Activated naive CD4-positive, alpha-beta T cell treated with anti-CD3 and anti-CD28 coated beads for 36 hours (primary cell): Measurements from ENCODE around the gene CDHR5. TPM values are rescaled to one million over a fixed set of nuclear protein-coding genes. Genes with fewer than 3 reads are reported as not detected.

Experiments
- CTCF ChIA-PET: fragments of 350-600 bp; sonication (Branson Sonifier 250); formaldehyde crosslinking; loops from one replicate; lab custom pipeline; 2021; ENCODE audit warnings: antibody characterized with exemption; lab: Charles Lee
- DNase-seq: peaks from one replicate; pipeline ENCODE4 v3.0.0-alpha.2; 2020
- H3K27ac Mint-ChIP-seq: one replicate; pipeline ENCODE4 v1.8.0; 2021; ENCODE audit warnings: mild to moderate bottlenecking, mixed read lengths
- H3K27me3 Mint-ChIP-seq: one replicate; pipeline ENCODE4 v1.8.0; 2021; ENCODE audit warnings: low read depth, mixed read lengths
- H3K36me3 Mint-ChIP-seq: one replicate; pipeline ENCODE4 v1.8.0; 2021; ENCODE audit warnings: low read depth, mixed read lengths
- H3K4me1 Mint-ChIP-seq: one replicate; pipeline ENCODE4 v1.8.0; 2021; ENCODE audit warnings: low read depth, mixed read lengths
- H3K4me3 Mint-ChIP-seq: one replicate; pipeline ENCODE4 v1.8.0; 2021; ENCODE audit warnings: mild to moderate bottlenecking, moderate library complexity, mixed read lengths
- H3K9me3 Mint-ChIP-seq: one replicate; pipeline ENCODE4 v1.8.0; 2021; ENCODE audit warnings: mixed read lengths
- intact Hi-C: fragments of 100-400 bp; cut with micrococcal nuclease; formaldehyde crosslinking; loops from one replicate; pipeline ENCODE4 v1.15.1; 2023
- total RNA-seq, 2 experiments: library from RNA; stranded (reverse); gene quantifications; one replicate each; pipeline ENCODE4 v1.2.3, GENCODE V29; 2021

CDHR5 gene
- total RNA-seq, 2 experiments from 2014 or later = not detected

- Mint-ChIP-seq H3K9me3 (no peaks in the 10 kb centered on the region), H3K4me3 (no peak within 1 kb of the TSS), H3K36me3 (peaks cover 3% of the 10 kb centered on the region), H3K27me3 (peaks cover 30% of the 10 kb centered on the region), H3K27ac (no peak within 1 kb of the TSS), H3K4me1 (peaks cover 21% of the 10 kb centered on the region)
- no peak for DNase-seq
- intact Hi-C loops = no loop called here
- CTCF ChIA-PET = no interaction called here
Observed at GRCh38 chr11:626475-627307, 1.9 kb upstream of the CDHR5 start, which contains the start of gene SCT. Gene SCT (minus strand): TSS chr11:627181. CDS start chr11:627143, 38 bp downstream.

GRCh38 chr11:625636-626268 lies 997 bp upstream of the CDHR5 start:
- Mint-ChIP-seq H3K4me1 (peaks cover 21% of the 10 kb centered on the region), H3K27ac (no peak overlapping the region), H3K36me3 (peaks cover 3% of the 10 kb centered on the region), H3K27me3 (peaks cover 30% of the 10 kb centered on the region), H3K9me3 (no peaks in the 10 kb centered on the region), H3K4me3 (no peak overlapping the region)
- intact Hi-C loops = no loop called here
- CTCF ChIA-PET = no interaction called here
- DNase-seq = no peak

- H3K36me3 Mint-ChIP-seq = peaks cover 3% of the 10 kb centered on the region
- no peak overlapping the region for H3K4me3 Mint-ChIP-seq
- CTCF ChIA-PET = interaction anchor here (0.6 kb wide), 1 partner anchor 29 kb away, joined by 4 read pairs; no protein-coding TSS in a partner anchor
- no peaks in the 10 kb centered on the region for H3K9me3 Mint-ChIP-seq
- no peak for DNase-seq
- peaks cover 16% of the 10 kb centered on the region for H3K4me1 Mint-ChIP-seq
- intact Hi-C loops = no loop called here
- H3K27me3 Mint-ChIP-seq = peaks cover 27% of the 10 kb centered on the region
- no peak overlapping the region for H3K27ac Mint-ChIP-seq
Observed at GRCh38 chr11:623999-624704, 603 bp downstream of the CDHR5 start.

- peaks cover 24% of the 10 kb centered on the region for H3K27me3 Mint-ChIP-seq
- no peak for DNase-seq
- no peak overlapping the region for H3K27ac Mint-ChIP-seq
- H3K36me3 Mint-ChIP-seq = peaks cover 2% of the 10 kb centered on the region
- CTCF ChIA-PET = interaction anchor here (0.6 kb wide), 1 partner anchor 29 kb away, joined by 4 read pairs; no protein-coding TSS in a partner anchor
- no peaks in the 10 kb centered on the region for H3K9me3 Mint-ChIP-seq
- intact Hi-C loops = no loop called here
- H3K4me1 Mint-ChIP-seq = peaks cover 8% of the 10 kb centered on the region
- no peak overlapping the region for H3K4me3 Mint-ChIP-seq
Observed at GRCh38 chr11:623349-623869, 1.3 kb downstream of the CDHR5 start.

GRCh38 chr11:621838-622237 lies 2.9 kb downstream of the CDHR5 start:
- no peak for DNase-seq
- Mint-ChIP-seq H3K27ac (no peak overlapping the region), H3K9me3 (no peaks in the 10 kb centered on the region), H3K27me3 (peaks cover 16% of the 10 kb centered on the region), H3K4me1 (no peaks in the 10 kb centered on the region), H3K4me3 (no peak overlapping the region), H3K36me3 (peaks cover 2% of the 10 kb centered on the region)
- CTCF ChIA-PET = no interaction called here
- intact Hi-C loops = no loop called here

GRCh38 chr11:620935-621814 lies 3.6 kb downstream of the CDHR5 start:
- H3K27ac Mint-ChIP-seq = no peak overlapping the region
- peaks cover 10% of the 10 kb centered on the region for H3K27me3 Mint-ChIP-seq
- no peak overlapping the region for H3K4me3 Mint-ChIP-seq
- no peaks in the 10 kb centered on the region for H3K9me3 Mint-ChIP-seq
- no peak for DNase-seq
- intact Hi-C loops = no loop called here
- CTCF ChIA-PET = no interaction called here
- H3K36me3 Mint-ChIP-seq = peaks cover 2% of the 10 kb centered on the region
- no peaks in the 10 kb centered on the region for H3K4me1 Mint-ChIP-seq

GRCh38 chr11:620201-620600 lies 4.6 kb downstream of the CDHR5 start:
- no peaks in the 10 kb centered on the region for H3K9me3 Mint-ChIP-seq
- intact Hi-C loops = no loop called here
- CTCF ChIA-PET = no interaction called here
- DNase-seq = no peak
- H3K4me3 Mint-ChIP-seq = no peak overlapping the region
- H3K27ac Mint-ChIP-seq = no peak overlapping the region
- peaks cover 2% of the 10 kb centered on the region for H3K4me1 Mint-ChIP-seq
- peaks cover 5% of the 10 kb centered on the region for H3K36me3 Mint-ChIP-seq
- H3K27me3 Mint-ChIP-seq = peaks cover 4% of the 10 kb centered on the region

- DNase-seq = no peak
- intact Hi-C loops = no loop called here
- Mint-ChIP-seq H3K4me3 (no peak overlapping the region), H3K27ac (no peak overlapping the region), H3K9me3 (no peaks in the 10 kb centered on the region), H3K36me3 (peaks cover 5% of the 10 kb centered on the region), H3K4me1 (peaks cover 2% of the 10 kb centered on the region), H3K27me3 (peaks cover 3% of the 10 kb centered on the region)
- CTCF ChIA-PET = no interaction called here
Observed at GRCh38 chr11:619628-620050, 5.1 kb downstream of the CDHR5 start.

- Mint-ChIP-seq H3K27ac (no peak overlapping the region), H3K4me1 (peaks cover 8% of the 10 kb centered on the region), H3K4me3 (no peak overlapping the region), H3K27me3 (peaks cover 3% of the 10 kb centered on the region), H3K36me3 (peaks cover 10% of the 10 kb centered on the region), H3K9me3 (no peaks in the 10 kb centered on the region)
- DNase-seq = no peak
- CTCF ChIA-PET = no interaction called here
- intact Hi-C loops = no loop called here
Observed at GRCh38 chr11:618856-619627, 5.7 kb downstream of the CDHR5 start.

GRCh38 chr11:617912-618682 lies 6.7 kb downstream of the CDHR5 start:
- peaks cover 13% of the 10 kb centered on the region for H3K4me1 Mint-ChIP-seq
- CTCF ChIA-PET = no interaction called here
- no peak overlapping the region for H3K4me3 Mint-ChIP-seq
- H3K36me3 Mint-ChIP-seq = peaks cover 14% of the 10 kb centered on the region
- no peaks in the 10 kb centered on the region for H3K27me3 Mint-ChIP-seq
- intact Hi-C loops = no loop called here
- H3K9me3 Mint-ChIP-seq = no peaks in the 10 kb centered on the region
- DNase-seq = no peak
- no peak overlapping the region for H3K27ac Mint-ChIP-seq
